ENCODE measurements around the gene ZBTB8OS. TPM values are rescaled to one million over a fixed set of nuclear protein-coding genes. Genes with fewer than 3 reads are reported as not detected.

ZBTB8OS gene
- polyA plus RNA-seq, 1 donor from 2014 or later: 96.7 TPM

DNA sequence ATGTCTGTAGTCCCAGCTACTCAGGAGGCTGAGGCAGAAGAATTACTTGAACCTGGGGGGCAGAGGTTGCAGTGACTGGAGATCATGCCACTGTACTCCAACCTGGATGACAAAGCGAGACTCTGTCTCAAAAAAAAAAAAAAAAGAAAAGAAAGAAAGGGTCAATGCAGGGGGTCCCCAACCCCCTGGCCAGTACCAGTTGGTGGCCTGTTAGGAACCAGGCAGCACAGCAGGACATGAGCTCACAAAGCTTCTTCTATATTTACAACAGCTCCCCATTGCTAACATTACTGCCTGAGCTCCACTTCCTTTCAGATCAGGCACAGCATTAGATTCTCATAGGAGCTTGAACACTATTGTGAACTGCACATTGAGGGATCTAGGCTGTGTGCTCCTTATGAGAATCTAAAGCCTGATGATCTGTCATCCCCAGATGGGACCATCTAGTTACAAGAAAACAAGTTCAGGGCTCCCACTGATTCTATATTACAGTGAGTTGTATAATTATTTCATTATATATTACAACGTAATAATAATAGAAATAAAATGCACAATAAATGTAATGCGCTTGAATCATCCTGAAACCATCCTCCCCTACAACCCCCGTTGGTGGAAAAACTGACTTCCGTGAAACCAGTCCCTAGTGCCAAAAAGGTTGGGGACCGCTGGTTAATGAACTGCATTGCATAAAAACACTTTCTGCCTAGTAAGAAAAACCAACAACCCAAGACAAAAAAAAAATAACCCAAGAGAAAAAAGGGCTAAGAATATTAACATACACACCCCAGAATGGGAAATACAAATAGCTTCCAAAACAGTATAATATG, 2.8 kb downstream of the ZBTB8OS start:
- H3K9me3 ChIP-seq (ENCODE audit: low read length): no peaks in the 10 kb centered on the region
- peak overlapping the region; percentile 15 for H3K4me3 ChIP-seq (ENCODE audit: low read length)
- no peaks in the 10 kb centered on the region for H4K20me1 ChIP-seq (ENCODE audit: insufficient read depth)
- H3K79me2 ChIP-seq (replicated peaks; ENCODE audit: insufficient read depth, low read length): peaks cover 46% of the 10 kb centered on the region
- H3K27ac ChIP-seq (ENCODE audit: low read length): no peak overlapping the region
- no peaks in the 10 kb centered on the region for H3K9me2 ChIP-seq (ENCODE audit: insufficient read depth, low read length)
- no peaks in the 10 kb centered on the region for H3K27me3 ChIP-seq (ENCODE audit: insufficient read depth, low read depth, low read length)
- no peak overlapping the region for H3K9ac ChIP-seq (ENCODE audit: low read length)
- H3K36me3 ChIP-seq (ENCODE audit: insufficient read depth, low read length): no peaks in the 10 kb centered on the region
- no peak overlapping the region for H2AFZ ChIP-seq (ENCODE audit: low read depth, low read length)
- H3F3A ChIP-seq (ENCODE audit: insufficient read depth, low read length, poor library complexity, severe bottlenecking): peaks cover 4% of the 10 kb centered on the region
- TF ChIP-seq MXI1 (conservative IDR thresholded peaks at IDR 0.05; ENCODE audit: poor library complexity, severe bottlenecking) (no peak), POLR2AphosphoS5 (IDR thresholded peaks at IDR 0.05) (no peak), EP300 (conservative IDR thresholded peaks at IDR 0.05; ENCODE audit: poor library complexity, severe bottlenecking) (no peak), RAD21 (conservative IDR thresholded peaks at IDR 0.05) (no peak), SMC3 (conservative IDR thresholded peaks at IDR 0.05; ENCODE audit: poor library complexity) (no peak), TAF1 (IDR thresholded peaks at IDR 0.05; ENCODE audit: low read depth) (no peak), EZH2 (IDR thresholded peaks at IDR 0.05; ENCODE audit: borderline replicate concordance, insufficient read depth, low read length, poor library complexity, severe bottlenecking) (no peak)
- TF ChIP-seq, protein P1, sequence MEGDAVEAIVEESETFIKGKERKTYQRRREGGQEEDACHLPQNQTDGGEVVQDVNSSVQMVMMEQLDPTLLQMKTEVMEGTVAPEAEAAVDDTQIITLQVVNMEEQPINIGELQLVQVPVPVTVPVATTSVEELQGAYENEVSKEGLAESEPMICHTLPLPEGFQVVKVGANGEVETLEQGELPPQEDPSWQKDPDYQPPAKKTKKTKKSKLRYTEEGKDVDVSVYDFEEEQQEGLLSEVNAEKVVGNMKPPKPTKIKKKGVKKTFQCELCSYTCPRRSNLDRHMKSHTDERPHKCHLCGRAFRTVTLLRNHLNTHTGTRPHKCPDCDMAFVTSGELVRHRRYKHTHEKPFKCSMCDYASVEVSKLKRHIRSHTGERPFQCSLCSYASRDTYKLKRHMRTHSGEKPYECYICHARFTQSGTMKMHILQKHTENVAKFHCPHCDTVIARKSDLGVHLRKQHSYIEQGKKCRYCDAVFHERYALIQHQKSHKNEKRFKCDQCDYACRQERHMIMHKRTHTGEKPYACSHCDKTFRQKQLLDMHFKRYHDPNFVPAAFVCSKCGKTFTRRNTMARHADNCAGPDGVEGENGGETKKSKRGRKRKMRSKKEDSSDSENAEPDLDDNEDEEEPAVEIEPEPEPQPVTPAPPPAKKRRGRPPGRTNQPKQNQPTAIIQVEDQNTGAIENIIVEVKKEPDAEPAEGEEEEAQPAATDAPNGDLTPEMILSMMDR (IDR thresholded peaks at IDR 0.05; ENCODE audit: poor library complexity, severe bottlenecking): no peak
- TF ChIP-seq, protein P2, sequence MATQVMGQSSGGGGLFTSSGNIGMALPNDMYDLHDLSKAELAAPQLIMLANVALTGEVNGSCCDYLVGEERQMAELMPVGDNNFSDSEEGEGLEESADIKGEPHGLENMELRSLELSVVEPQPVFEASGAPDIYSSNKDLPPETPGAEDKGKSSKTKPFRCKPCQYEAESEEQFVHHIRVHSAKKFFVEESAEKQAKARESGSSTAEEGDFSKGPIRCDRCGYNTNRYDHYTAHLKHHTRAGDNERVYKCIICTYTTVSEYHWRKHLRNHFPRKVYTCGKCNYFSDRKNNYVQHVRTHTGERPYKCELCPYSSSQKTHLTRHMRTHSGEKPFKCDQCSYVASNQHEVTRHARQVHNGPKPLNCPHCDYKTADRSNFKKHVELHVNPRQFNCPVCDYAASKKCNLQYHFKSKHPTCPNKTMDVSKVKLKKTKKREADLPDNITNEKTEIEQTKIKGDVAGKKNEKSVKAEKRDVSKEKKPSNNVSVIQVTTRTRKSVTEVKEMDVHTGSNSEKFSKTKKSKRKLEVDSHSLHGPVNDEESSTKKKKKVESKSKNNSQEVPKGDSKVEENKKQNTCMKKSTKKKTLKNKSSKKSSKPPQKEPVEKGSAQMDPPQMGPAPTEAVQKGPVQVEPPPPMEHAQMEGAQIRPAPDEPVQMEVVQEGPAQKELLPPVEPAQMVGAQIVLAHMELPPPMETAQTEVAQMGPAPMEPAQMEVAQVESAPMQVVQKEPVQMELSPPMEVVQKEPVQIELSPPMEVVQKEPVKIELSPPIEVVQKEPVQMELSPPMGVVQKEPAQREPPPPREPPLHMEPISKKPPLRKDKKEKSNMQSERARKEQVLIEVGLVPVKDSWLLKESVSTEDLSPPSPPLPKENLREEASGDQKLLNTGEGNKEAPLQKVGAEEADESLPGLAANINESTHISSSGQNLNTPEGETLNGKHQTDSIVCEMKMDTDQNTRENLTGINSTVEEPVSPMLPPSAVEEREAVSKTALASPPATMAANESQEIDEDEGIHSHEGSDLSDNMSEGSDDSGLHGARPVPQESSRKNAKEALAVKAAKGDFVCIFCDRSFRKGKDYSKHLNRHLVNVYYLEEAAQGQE (IDR thresholded peaks at IDR 0.05; ENCODE audit: borderline replicate concordance): no peak
- H3K4me2 ChIP-seq (ENCODE audit: low read length): no peak overlapping the region

DNA sequence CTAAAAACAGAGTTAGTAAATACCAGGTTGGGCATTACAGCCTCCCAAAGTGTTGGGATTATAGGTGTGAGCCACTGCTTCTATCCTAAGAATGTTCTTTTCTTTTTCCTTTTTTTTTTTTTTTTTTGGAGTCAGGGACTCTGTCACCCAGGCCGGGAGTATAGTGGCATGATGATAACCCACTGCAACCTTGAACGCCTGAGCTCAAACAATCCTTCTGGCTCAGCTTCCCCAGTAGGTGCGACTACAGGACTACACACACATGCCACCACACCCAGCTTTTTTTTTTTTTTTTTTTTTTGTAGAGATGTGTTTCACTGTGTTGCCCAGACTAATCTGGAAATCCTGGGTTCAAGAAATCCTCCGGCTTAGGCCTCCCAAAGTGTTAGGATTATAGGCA, 5.9 kb downstream of the ZBTB8OS start:
- H3K4me3 ChIP-seq (ENCODE audit: low read length): no peak overlapping the region
- H3K9ac ChIP-seq (ENCODE audit: low read length): no peak overlapping the region
- H4K20me1 ChIP-seq (ENCODE audit: insufficient read depth): no peaks in the 10 kb centered on the region
- no peak overlapping the region for H3K4me2 ChIP-seq (ENCODE audit: low read length)
- no peaks in the 10 kb centered on the region for H3F3A ChIP-seq (ENCODE audit: insufficient read depth, low read length, poor library complexity, severe bottlenecking)
- no peak for TF ChIP-seq TAF1 (IDR thresholded peaks at IDR 0.05; ENCODE audit: low read depth)
- no peak for TF ChIP-seq SMC3 (conservative IDR thresholded peaks at IDR 0.05; ENCODE audit: poor library complexity)
- no peak for TF ChIP-seq MXI1 (conservative IDR thresholded peaks at IDR 0.05; ENCODE audit: poor library complexity, severe bottlenecking)
- TF ChIP-seq EP300 (conservative IDR thresholded peaks at IDR 0.05; ENCODE audit: poor library complexity, severe bottlenecking): no peak
- TF ChIP-seq EZH2 (IDR thresholded peaks at IDR 0.05; ENCODE audit: borderline replicate concordance, insufficient read depth, low read length, poor library complexity, severe bottlenecking): no peak
- TF ChIP-seq, protein P1 (IDR thresholded peaks at IDR 0.05; ENCODE audit: poor library complexity, severe bottlenecking): no peak
- TF ChIP-seq RAD21 (conservative IDR thresholded peaks at IDR 0.05): no peak
- TF ChIP-seq POLR2AphosphoS5 (IDR thresholded peaks at IDR 0.05): no peak
- TF ChIP-seq, protein P2 (IDR thresholded peaks at IDR 0.05; ENCODE audit: borderline replicate concordance): no peak
- no peak overlapping the region for H3K27ac ChIP-seq (ENCODE audit: low read length)
- no peak overlapping the region for H2AFZ ChIP-seq (ENCODE audit: low read depth, low read length)
- H3K27me3 ChIP-seq (ENCODE audit: insufficient read depth, low read depth, low read length): no peaks in the 10 kb centered on the region
- H3K36me3 ChIP-seq (ENCODE audit: insufficient read depth, low read length): no peaks in the 10 kb centered on the region
- peaks cover 31% of the 10 kb centered on the region for H3K79me2 ChIP-seq (replicated peaks; ENCODE audit: insufficient read depth, low read length)
- H3K9me3 ChIP-seq (ENCODE audit: low read length): no peaks in the 10 kb centered on the region
- no peaks in the 10 kb centered on the region for H3K9me2 ChIP-seq (ENCODE audit: insufficient read depth, low read length)

Data from neural cell (in vitro differentiated cells).